Mesenchymal stem cell (in vitro differentiated cells and primary cell): Measurements from ENCODE around the gene TCTN2.

Experiments
- DNase-seq: peaks from one replicate; pipeline ENCODE4 v3.0.0-alpha.2; 2013
- H2AFZ ChIP-seq: one replicate; pipeline ENCODE4 v1.6.1; 2013; ENCODE audit warnings: low read depth, mild to moderate bottlenecking, control low read depth, inconsistent platforms, low read length, moderate library complexity
- H2AK5ac ChIP-seq: 2 replicates; pipeline ENCODE4 v1.6.1; 2013; ENCODE audit warnings: low read length, moderate library complexity, mild to moderate bottlenecking, inconsistent platforms; ENCODE audit not compliant: severe bottlenecking
- H2BK120ac ChIP-seq: one replicate; pipeline ENCODE4 v1.6.1; 2013; ENCODE audit warnings: low read depth, mild to moderate bottlenecking, inconsistent platforms, low read length, moderate library complexity
- H2BK12ac ChIP-seq, 2 experiments: one replicate each; pipeline ENCODE4 v1.6.1; 2013; ENCODE audit warnings: inconsistent platforms in 2 of 2, low read length in 2 of 2, mild to moderate bottlenecking in 2 of 2, moderate library complexity in 2 of 2, control low read depth in 1 of 2
- H2BK15ac ChIP-seq: one replicate; pipeline ENCODE4 v1.6.1; 2013; ENCODE audit warnings: mild to moderate bottlenecking, low read depth, inconsistent platforms; ENCODE audit not compliant: poor library complexity, severe bottlenecking
- H2BK5ac ChIP-seq: 2 replicates; pipeline ENCODE4 v1.6.1; 2013; ENCODE audit warnings: low read depth, mild to moderate bottlenecking, low read length, control low read depth, inconsistent platforms; ENCODE audit not compliant: poor library complexity, severe bottlenecking
- H3K14ac ChIP-seq, 2 experiments: one replicate each; pipeline ENCODE4 v1.6.1; 2013; ENCODE audit warnings: inconsistent platforms in 2 of 2, low read length in 2 of 2, control low read depth in 1 of 2, mild to moderate bottlenecking in 1 of 2, moderate library complexity in 1 of 2
- H3K18ac ChIP-seq, 2 experiments: one replicate each; pipeline ENCODE4 v1.6.1; 2013; ENCODE audit warnings: inconsistent platforms in 2 of 2, low read length in 2 of 2, control low read depth in 1 of 2, low read depth in 1 of 2, mild to moderate bottlenecking in 1 of 2
- H3K23ac ChIP-seq, 2 experiments: one replicate each; pipeline ENCODE4 v1.6.1; 2013; ENCODE audit warnings: inconsistent platforms in 2 of 2, low read length in 2 of 2, mild to moderate bottlenecking in 2 of 2, moderate library complexity in 2 of 2, control low read depth in 1 of 2
- H3K27ac ChIP-seq: 2 replicates; pipeline ENCODE4 v1.5.1; 2013; ENCODE audit warnings: mild to moderate bottlenecking, moderate library complexity, low read length, control low read depth, inconsistent platforms; ENCODE audit not compliant: poor library complexity, severe bottlenecking
- H3K27me3 ChIP-seq, 2 experiments: 2 replicates each; pipeline versions ENCODE4 v1.6.1 to v1.7.0; 2013; ENCODE audit warnings: low read length in 2 of 2, mild to moderate bottlenecking in 2 of 2, moderate library complexity in 2 of 2, control low read depth in 1 of 2, inconsistent platforms in 1 of 2; ENCODE audit not compliant: control insufficient read depth in 1 of 2, insufficient read depth in 1 of 2
- H3K36me3 ChIP-seq, 2 experiments: 2 replicates each; pipeline versions ENCODE4 v1.6.1 to v1.7.0; 2013; ENCODE audit warnings: low read length in 2 of 2, control low read depth in 1 of 2, inconsistent platforms in 1 of 2, low read depth in 1 of 2, mild to moderate bottlenecking in 1 of 2; ENCODE audit not compliant: insufficient read depth in 2 of 2, control insufficient read depth in 1 of 2
- H3K4ac ChIP-seq, 2 experiments: one replicate each; pipeline ENCODE4 v1.6.1; 2013; ENCODE audit warnings: inconsistent platforms in 2 of 2, low read length in 2 of 2, mild to moderate bottlenecking in 2 of 2, moderate library complexity in 2 of 2, control low read depth in 1 of 2, low read depth in 1 of 2
- H3K4me1 ChIP-seq: 2 replicates; pipeline ENCODE4 v1.6.1; 2013; ENCODE audit warnings: low read depth, low read length, control low read depth; ENCODE audit not compliant: control insufficient read depth, insufficient read depth
- H3K4me2 ChIP-seq: 2 replicates; pipeline ENCODE4 v1.6.1; 2013; ENCODE audit warnings: low read length, mild to moderate bottlenecking, inconsistent platforms; ENCODE audit not compliant: poor library complexity, severe bottlenecking
- H3K4me3 ChIP-seq, 2 experiments: 2 replicates each; pipeline versions ENCODE4 v1.5.1 to v1.7.0; 2013; ENCODE audit warnings: low read length in 2 of 2, mild to moderate bottlenecking in 2 of 2, control low read depth in 1 of 2, low read depth in 1 of 2; ENCODE audit not compliant: insufficient read depth in 1 of 2
- H3K79me1 ChIP-seq: replicated peaks from 2 replicates; pipeline ENCODE4 v1.6.1; 2013; ENCODE audit warnings: mild to moderate bottlenecking, control low read depth, low read length, inconsistent platforms; ENCODE audit not compliant: poor library complexity, severe bottlenecking
- H3K9ac ChIP-seq: 2 replicates; pipeline ENCODE4 v1.7.0; 2013; ENCODE audit warnings: mild to moderate bottlenecking, low read length, moderate library complexity
- H3K9me3 ChIP-seq: 2 replicates; pipeline ENCODE4 v1.7.0; 2013; ENCODE audit warnings: mild to moderate bottlenecking, low read length; ENCODE audit not compliant: control insufficient read depth
- H4K8ac ChIP-seq: one replicate; pipeline ENCODE4 v1.6.1; 2013; ENCODE audit warnings: inconsistent platforms, mild to moderate bottlenecking, low read length, moderate library complexity
- H4K91ac ChIP-seq: one replicate; pipeline ENCODE4 v1.6.1; 2013; ENCODE audit warnings: mild to moderate bottlenecking, low read length, inconsistent platforms
- WGBS: methylation state at CpG from one replicate; pipeline ENCODE4 v1.1.7; 2013; ENCODE audit warnings: mixed read lengths; 5-methylcytosine and 5-hydroxymethylcytosine counted together

TCTN2 gene

DNA sequence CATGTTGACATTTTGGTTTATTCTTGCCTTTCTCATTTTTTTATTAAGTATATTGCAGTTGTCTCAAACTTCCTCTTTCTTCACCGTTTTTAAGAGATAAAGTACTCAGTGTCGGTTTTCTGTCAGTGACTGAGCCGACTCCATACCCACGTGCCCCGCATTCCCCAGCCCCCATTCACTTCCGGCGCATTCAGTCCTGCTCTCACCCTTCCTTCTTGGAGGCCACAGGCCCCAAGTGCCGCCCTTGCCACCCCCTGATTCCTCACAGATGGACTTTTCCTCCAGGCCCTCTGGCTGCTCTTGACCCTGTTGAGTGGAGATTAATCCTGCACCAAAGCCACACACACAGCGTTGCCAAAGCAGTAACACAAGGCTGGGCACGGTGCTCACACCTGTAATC is 72.1 kb downstream of the TCTN2 start:
- H2AFZ ChIP-seq = no peak overlapping the region
- no peak overlapping the region for H4K91ac ChIP-seq
- H3K9me3 ChIP-seq = no peaks in the 10 kb centered on the region
- H3K4me1 ChIP-seq = no peaks in the 10 kb centered on the region
- H4K8ac ChIP-seq = no peak overlapping the region
- no peak overlapping the region for H3K4me2 ChIP-seq
- H3K14ac ChIP-seq = no peak overlapping the region
- no peak overlapping the region for H3K9ac ChIP-seq
- no peak for DNase-seq
- H2AK5ac ChIP-seq = no peak overlapping the region
- H3K79me1 ChIP-seq = peaks cover 8% of the 10 kb centered on the region
- H3K4ac ChIP-seq = no peak overlapping the region
- H3K27ac ChIP-seq = no peak overlapping the region
- no peak overlapping the region for H2BK120ac ChIP-seq
- peaks cover 35 to 76% of the 10 kb centered on the region in 2 experiments for H3K36me3 ChIP-seq
- 90% methylated on average over 10 of the region's 10 CpGs for WGBS
- H2BK12ac ChIP-seq = no peak overlapping the region
- no peak overlapping the region for H2BK5ac ChIP-seq
- H3K27me3 ChIP-seq = no peaks in the 10 kb centered on the region
- H3K4me3 ChIP-seq = no peak overlapping the region
- H2BK15ac ChIP-seq = no peak overlapping the region
- no peak overlapping the region for H3K23ac ChIP-seq
- no peak overlapping the region for H3K18ac ChIP-seq

GRCh38 chr12:123744836-123745235 is 73.9 kb downstream of the TCTN2 start:
- Histone ChIP-seq H2BK5ac (no peak overlapping the region), H3K27me3 (no peaks in the 10 kb centered on the region), H3K4me1 (peaks cover 7% of the 10 kb centered on the region), H3K9me3 (no peaks in the 10 kb centered on the region), H3K27ac (no peak overlapping the region), H3K9ac (no peak overlapping the region), H2BK120ac (no peak overlapping the region), H3K4me3 (no peak overlapping the region), H3K79me1 (peaks cover 11% of the 10 kb centered on the region), H3K23ac (no peak overlapping the region), H3K18ac (no peak overlapping the region), H3K4ac (no peak overlapping the region), H2AK5ac (no peak overlapping the region), H2BK12ac (no peak overlapping the region), H4K8ac (no peak overlapping the region), H3K4me2 (no peak overlapping the region), H2AFZ (no peak overlapping the region), H3K14ac (no peak overlapping the region), H3K36me3 (peaks cover 35 to 78% of the 10 kb centered on the region in 2 experiments), H2BK15ac (no peak overlapping the region), H4K91ac (no peak overlapping the region)
- WGBS = 86% methylated on average over 12 of the region's 12 CpGs
- DNase-seq = no peak

DNA sequence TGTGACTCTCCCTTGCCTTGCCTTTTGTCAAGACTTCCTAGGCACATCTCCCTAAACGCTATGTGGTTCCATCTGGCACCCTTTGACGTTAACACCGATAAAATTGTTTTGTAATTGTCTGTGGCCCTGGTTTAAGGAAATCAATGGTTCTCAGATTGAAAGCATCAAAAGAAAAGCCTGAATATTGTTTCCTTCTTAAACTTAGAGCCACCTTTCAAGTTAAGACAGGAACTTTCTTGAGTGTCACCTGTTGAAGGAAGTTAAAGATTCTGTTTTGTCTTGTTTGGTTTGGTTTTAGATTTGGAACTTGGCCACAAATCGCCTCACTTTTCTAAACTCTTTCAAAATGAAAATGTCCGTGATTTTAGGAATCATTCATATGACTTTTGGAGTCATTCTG is 76.4 kb downstream of the TCTN2 start:
- Histone ChIP-seq H3K4ac (no peak overlapping the region), H3K18ac (no peak overlapping the region), H3K23ac (no peak overlapping the region), H3K9me3 (no peaks in the 10 kb centered on the region), H3K4me3 (no peak overlapping the region), H3K27me3 (no peaks in the 10 kb centered on the region), H2BK12ac (no peak overlapping the region), H2BK15ac (no peak overlapping the region), H4K91ac (peak overlapping the region; percentile 23), H3K27ac (no peak overlapping the region), H3K4me2 (no peak overlapping the region), H3K4me1 (peaks cover 9% of the 10 kb centered on the region), H2AK5ac (no peak overlapping the region), H3K79me1 (peaks cover 6% of the 10 kb centered on the region), H2BK120ac (no peak overlapping the region), H2AFZ (no peak overlapping the region), H4K8ac (no peak overlapping the region), H2BK5ac (no peak overlapping the region), H3K36me3 (peaks cover 32 to 76% of the 10 kb centered on the region in 2 experiments), H3K14ac (no peak overlapping the region), H3K9ac (no peak overlapping the region)
- 100% methylated on average over 3 of the region's 5 CpGs for WGBS
- DNase-seq = no peak

DNA sequence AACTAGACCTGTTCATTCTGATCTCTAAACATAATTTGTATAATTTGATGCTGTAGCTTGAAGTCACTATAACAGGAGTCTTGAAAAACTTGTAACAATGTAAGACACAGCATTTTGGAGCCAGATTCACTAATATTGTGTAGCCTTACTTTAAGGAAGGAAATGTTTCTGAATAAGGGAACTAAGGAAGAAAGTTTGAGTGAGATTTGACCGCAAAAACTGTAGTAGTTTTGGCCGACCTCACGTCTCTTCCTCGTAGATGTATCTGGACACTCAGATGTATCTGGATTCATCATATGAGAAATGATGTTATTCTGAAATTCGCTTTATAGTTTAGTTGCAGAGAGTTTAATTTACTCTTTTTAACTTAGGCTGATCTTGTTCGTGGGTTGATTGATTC is 77.2 kb downstream of the TCTN2 start:
- WGBS = 98% methylated on average over 6 of the region's 6 CpGs
- Histone ChIP-seq H4K91ac (no peak overlapping the region), H3K36me3 (peaks cover 32 to 77% of the 10 kb centered on the region in 2 experiments), H2AK5ac (no peak overlapping the region), H3K14ac (no peak overlapping the region), H3K79me1 (peaks cover 6% of the 10 kb centered on the region), H3K27ac (no peak overlapping the region), H2BK5ac (no peak overlapping the region), H2BK120ac (no peak overlapping the region), H3K9ac (no peak overlapping the region), H3K23ac (no peak overlapping the region), H3K4me1 (peaks cover 9% of the 10 kb centered on the region), H3K4ac (no peak overlapping the region), H2BK15ac (no peak overlapping the region), H2BK12ac (no peak overlapping the region), H4K8ac (no peak overlapping the region), H3K18ac (no peak overlapping the region), H3K9me3 (no peaks in the 10 kb centered on the region), H3K4me2 (no peak overlapping the region), H3K27me3 (no peaks in the 10 kb centered on the region), H3K4me3 (no peak overlapping the region), H2AFZ (no peak overlapping the region)
- no peak for DNase-seq
